ELF-1 (cell line): Measurements from ENCODE around the gene IFT57.
"Not testable (repeated sequence)": the region's sequence is repeated elsewhere in the genome, so short reads cannot be mapped to it uniquely, and the experiment has no call there.

Experiments
- DNase-seq: peaks from one replicate; pipeline ENCODE4 v3.0.0-alpha.2; 2016; ENCODE audit warnings: low read depth, low spot score

The IFT57 gene

GRCh38 chr3:108221911-108222852 lies at the start of gene IFT57:
Gene IFT57 (minus strand): TSS chr3:108222424. CDS start chr3:108222322, 102 bp downstream.
- peak; percentile 100 for DNase-seq

- DNase-seq = no peak
These were observed 49.4 kb upstream of the IFT57 start for GRCh38 chr3:108271626-108272025.

- DNase-seq = not testable (repeated sequence)
These were observed 46.0 kb upstream of the IFT57 start for GRCh38 chr3:108268235-108268634.

GRCh38 chr3:108264534-108265298 lies 42.5 kb upstream of the IFT57 start:
- not testable (repeated sequence) for DNase-seq

- DNase-seq = no peak
These were observed 32.9 kb upstream of the IFT57 start for GRCh38 chr3:108255131-108255530.

- no peak for DNase-seq
These were observed 29.6 kb upstream of the IFT57 start for GRCh38 chr3:108251844-108252243.

GRCh38 chr3:108251265-108251664 lies 29.0 kb upstream of the IFT57 start:
- no peak for DNase-seq

GRCh38 chr3:108250626-108251025 lies 28.4 kb upstream of the IFT57 start:
- no peak for DNase-seq

- no peak for DNase-seq
These were observed 21.0 kb upstream of the IFT57 start for GRCh38 chr3:108243243-108243642.

- peak; percentile 83 for DNase-seq
These were observed 20.6 kb upstream of the IFT57 start for GRCh38 chr3:108242776-108243175.

- DNase-seq = peak; percentile 50
These were observed 19.5 kb upstream of the IFT57 start for GRCh38 chr3:108241721-108242120.

GRCh38 chr3:108241146-108241545 lies 18.9 kb upstream of the IFT57 start:
- no peak for DNase-seq

GRCh38 chr3:108239082-108239481 lies 16.9 kb upstream of the IFT57 start:
- DNase-seq = no peak

GRCh38 chr3:108235290-108235689 lies 13.1 kb upstream of the IFT57 start:
- no peak for DNase-seq

GRCh38 chr3:108234387-108234957 lies 12.2 kb upstream of the IFT57 start:
- DNase-seq = no peak

GRCh38 chr3:108228286-108228685 lies 6.1 kb upstream of the IFT57 start:
- no peak for DNase-seq

- DNase-seq = no peak
These were observed 4.9 kb upstream of the IFT57 start for GRCh38 chr3:108227131-108227530.

- no peak for DNase-seq
These were observed 3.0 kb upstream of the IFT57 start for GRCh38 chr3:108225221-108225620.

- no peak for DNase-seq
These were observed 1.7 kb upstream of the IFT57 start for GRCh38 chr3:108223928-108224327.

GRCh38 chr3:108222853-108223565 lies 785 bp upstream of the IFT57 start:
- DNase-seq = no peak

- no peak for DNase-seq
These were observed 831 bp downstream of the IFT57 start for GRCh38 chr3:108221393-108221792.

GRCh38 chr3:108219336-108219735 lies 2.9 kb downstream of the IFT57 start:
- DNase-seq = no peak
